ENCODE data around the gene RFX2. TPM values are rescaled to one million over a fixed set of nuclear protein-coding genes. Genes with fewer than 3 reads are reported as not detected.
"Not testable (repeated sequence)": the region's sequence is repeated elsewhere in the genome, so short reads cannot be mapped to it uniquely, and the experiment has no call there.

Gene RFX2
- total RNA-seq, 4 donors from 2014 or later: 8.1 to 93.0 (median 20.4) TPM

DNA sequence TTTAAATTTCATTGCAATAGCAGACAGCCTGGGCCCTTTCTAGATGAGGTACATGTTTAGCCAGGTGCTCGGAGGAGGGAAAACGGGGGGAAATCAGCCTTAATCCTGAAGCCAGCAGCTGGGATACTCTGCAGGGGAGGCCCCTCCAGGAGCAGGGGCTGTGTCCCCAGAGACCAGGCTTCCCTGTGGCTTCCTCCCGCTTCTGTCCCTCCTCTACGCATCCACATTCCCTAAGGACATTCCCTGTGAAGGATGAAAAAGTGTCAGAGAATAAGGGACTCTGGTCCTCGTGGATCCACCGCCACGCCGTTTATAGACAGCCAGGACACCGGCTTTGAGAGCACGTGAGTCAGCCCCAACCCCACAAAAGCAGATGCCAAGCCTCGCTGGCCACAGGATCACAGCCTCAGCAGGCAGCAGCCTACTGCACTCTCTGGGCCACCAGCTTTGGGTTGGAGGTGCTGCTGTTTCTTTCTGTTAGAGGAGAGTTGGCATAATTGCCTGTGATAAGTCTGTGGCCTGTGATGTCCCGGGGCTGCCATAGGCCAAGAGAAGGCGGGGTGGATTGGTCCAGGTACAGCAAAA lies 95.7 kb downstream of the RFX2 start:
- TF ChIP-seq, protein P1, sequence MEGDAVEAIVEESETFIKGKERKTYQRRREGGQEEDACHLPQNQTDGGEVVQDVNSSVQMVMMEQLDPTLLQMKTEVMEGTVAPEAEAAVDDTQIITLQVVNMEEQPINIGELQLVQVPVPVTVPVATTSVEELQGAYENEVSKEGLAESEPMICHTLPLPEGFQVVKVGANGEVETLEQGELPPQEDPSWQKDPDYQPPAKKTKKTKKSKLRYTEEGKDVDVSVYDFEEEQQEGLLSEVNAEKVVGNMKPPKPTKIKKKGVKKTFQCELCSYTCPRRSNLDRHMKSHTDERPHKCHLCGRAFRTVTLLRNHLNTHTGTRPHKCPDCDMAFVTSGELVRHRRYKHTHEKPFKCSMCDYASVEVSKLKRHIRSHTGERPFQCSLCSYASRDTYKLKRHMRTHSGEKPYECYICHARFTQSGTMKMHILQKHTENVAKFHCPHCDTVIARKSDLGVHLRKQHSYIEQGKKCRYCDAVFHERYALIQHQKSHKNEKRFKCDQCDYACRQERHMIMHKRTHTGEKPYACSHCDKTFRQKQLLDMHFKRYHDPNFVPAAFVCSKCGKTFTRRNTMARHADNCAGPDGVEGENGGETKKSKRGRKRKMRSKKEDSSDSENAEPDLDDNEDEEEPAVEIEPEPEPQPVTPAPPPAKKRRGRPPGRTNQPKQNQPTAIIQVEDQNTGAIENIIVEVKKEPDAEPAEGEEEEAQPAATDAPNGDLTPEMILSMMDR (IDR thresholded peaks at IDR 0.05): no peak
- ATAC-seq (ENCODE audit: low FRiP score): no peak
- no peak for DNase-seq (ENCODE audit: low spot score)

DNA sequence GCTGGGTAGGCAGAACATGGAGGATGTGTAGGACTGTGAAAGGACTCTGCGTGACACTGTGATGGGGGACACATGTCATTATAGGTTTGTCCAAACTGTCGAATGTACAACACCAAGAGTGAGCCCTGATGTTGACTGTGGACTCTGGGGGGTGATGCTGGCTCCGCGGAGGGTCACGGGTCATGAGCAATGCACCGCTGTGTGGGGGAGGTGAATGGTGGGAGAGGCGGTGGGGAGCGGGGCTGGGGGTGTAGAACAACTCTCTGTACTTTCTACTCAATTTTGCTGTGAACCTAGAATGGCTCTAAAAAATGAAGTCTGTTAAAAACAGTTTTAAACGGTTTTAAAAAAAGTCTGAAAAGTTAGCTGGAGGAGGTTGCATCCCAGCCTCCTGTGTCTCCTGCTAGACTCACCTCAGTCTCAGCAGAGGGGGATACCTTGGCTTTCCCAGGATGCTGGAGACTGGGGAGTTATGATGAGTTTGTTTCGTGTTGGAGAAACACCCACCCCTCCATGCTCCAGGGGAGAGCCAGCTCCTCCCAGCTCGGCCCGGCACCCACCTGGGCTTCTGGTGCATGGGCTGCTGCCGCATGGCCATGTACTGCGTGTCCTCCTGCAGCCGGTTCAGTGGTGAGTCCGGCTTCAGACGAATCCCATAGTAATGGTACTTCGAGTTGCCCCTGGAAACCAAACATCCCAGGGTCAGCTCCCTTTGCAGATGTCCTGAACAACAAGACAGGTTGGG lies 97.7 kb downstream of the RFX2 start:
- ATAC-seq (ENCODE audit: low FRiP score) (no peak), DNase-seq (ENCODE audit: low spot score) (no peak)
- TF ChIP-seq, protein P1 (IDR thresholded peaks at IDR 0.05): no peak

DNA sequence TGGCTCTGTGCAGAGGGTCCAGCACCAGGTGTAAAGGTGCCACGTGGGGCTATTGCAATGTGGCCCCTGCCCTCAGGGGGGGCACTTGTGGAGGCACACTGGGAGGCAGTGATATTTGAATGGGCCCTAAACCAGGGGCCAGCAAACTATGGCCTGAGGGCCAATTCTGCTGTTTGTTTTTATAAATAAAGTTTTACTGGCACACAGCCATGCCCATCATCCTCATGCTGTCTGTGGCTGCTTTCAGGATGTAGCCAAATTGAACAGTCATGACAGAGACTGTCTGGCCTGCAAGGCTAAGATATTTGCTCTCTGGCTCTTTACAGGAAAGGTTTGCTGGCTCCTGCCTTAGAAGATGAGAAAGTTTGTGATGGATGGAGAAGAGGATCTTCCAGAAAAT lies 98.5 kb downstream of the RFX2 start:
- no peak for ATAC-seq (ENCODE audit: low FRiP score)
- TF ChIP-seq, protein P1 (IDR thresholded peaks at IDR 0.05): no peak
- DNase-seq (ENCODE audit: low spot score): no peak

DNA sequence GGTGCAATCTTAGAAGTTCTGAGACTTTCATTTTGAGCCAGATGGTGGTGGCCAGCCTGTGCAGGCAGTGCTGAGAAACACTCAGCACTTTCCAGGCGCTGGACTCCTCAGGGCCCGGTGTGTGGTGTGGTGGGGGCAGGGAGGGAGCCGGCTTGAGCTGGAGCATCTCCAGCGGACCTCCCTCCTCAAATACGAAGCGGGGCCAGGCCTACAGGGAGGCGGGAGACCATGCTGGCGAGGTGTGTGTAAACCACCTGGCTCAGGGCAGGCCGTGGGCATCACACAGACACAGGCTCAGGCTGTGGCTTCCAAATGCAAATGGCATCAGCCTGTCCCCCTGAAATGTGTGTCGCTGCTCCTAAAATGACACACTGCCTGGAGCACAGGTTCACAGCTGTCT lies 99.1 kb downstream of the RFX2 start:
- TF ChIP-seq, protein P1 (IDR thresholded peaks at IDR 0.05): no peak
- DNase-seq (ENCODE audit: low spot score) (no peak), ATAC-seq (ENCODE audit: low FRiP score) (no peak)

DNA sequence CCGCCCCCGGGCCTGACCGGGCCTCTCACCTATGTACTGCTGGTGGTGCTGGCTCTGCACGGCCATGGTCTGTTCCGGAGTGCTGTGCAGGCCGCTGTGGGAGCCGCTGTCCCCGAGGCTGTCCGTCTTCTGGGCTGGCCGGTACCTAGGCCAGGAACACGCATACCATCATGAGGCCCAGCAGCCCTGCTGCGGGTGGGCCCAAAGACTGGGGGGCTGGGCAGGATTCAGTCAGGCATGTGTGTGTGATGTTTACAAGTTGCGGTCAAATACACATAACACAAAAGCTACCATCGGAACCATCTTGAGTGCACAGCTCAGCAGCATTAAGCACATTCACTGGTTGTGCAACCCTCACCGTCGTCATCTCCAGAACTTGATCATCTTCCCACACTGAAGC lies 100.2 kb downstream of the RFX2 start:
- TF ChIP-seq, protein P1 (IDR thresholded peaks at IDR 0.05): no peak
- peak; percentile 6 for ATAC-seq (ENCODE audit: low FRiP score)
- no peak for DNase-seq (ENCODE audit: low spot score)

DNA sequence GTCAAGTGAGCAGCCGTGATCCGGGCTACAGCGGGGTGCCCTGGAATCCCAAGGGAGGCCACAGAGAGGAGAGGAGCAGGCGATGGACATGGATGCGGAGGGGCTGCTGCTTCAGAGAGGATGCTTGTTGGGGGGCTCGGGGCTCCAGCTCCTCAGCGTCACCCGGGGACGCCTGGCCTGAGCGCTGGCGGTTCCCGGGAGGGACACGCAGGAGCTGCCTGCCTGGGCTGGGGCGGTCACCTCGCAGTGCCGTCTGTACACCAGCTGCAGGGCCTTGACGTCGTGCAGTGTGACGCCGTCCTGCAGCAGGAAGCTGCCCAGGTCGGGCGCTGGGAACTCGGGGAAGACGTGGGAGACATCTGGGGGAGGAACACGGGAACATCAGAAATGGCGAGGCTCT lies 102.4 kb downstream of the RFX2 start:
- DNase-seq (ENCODE audit: low spot score) (no peak), ATAC-seq (ENCODE audit: low FRiP score) (no peak)
- TF ChIP-seq, protein P1 (IDR thresholded peaks at IDR 0.05): no peak

DNA sequence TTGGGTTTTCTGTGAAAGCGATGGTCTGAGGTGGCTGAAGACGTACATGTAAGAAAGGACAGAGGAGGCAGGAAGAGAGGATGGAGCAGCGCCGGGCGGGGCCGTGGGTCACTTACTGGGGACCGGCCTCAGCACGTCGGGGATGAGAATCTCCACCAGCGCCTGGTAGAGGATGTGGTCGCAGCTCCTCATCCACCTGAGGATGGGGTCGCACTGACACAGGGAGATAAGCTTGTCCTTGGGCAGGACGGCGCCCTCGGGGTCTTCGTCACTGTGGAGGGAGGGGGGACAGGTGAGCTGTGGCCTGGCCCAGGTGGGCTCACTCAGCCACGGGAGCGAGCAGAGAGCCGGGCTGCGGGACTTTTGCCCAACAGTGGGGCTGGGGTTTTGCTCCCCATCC lies 103.4 kb downstream of the RFX2 start:
- ATAC-seq (ENCODE audit: low FRiP score): peak; percentile 5
- no peak for DNase-seq (ENCODE audit: low spot score)
- TF ChIP-seq, protein P1 (IDR thresholded peaks at IDR 0.05): no peak

DNA sequence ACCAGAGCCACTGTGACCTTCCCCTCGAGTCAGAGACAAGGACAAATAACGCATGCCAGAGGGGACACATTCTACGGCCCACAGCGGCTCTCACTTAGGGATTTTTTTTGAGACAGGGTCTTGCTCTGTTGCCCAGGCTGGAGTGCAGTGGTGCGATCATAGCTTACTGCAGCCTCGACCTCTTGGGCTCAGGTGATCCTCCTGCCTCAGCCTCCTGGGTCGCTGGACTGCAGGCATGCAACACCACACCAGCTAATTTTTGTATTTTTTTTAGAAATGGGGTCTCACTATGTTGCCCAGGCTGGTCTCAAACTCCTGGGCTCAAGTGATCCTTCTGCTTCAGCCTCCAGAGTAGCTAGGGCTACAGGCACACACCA lies 104.2 kb downstream of the RFX2 start:
- not testable (repeated sequence) for DNase-seq (ENCODE audit: low spot score); ATAC-seq (ENCODE audit: low FRiP score)

All from omental fat pad (tissue), 4 donors.